HepG2 (cell line): ENCODE measurements around the gene TIMM10. TPM values are rescaled to one million over a fixed set of nuclear protein-coding genes. Genes with fewer than 3 reads are reported as not detected.

Experiments
- ATF3 ChIP-seq: sonication (generic); formaldehyde crosslinking; IDR thresholded peaks from 2 replicates; pipeline ENCODE4 v1.4.0; 2020; ENCODE audit warnings: missing genetic modification reagents
- HMG20B ChIP-seq: conservative IDR thresholded peaks from 2 replicates; pipeline ENCODE4 v1.6.1; 2016; ENCODE audit warnings: missing genetic modification reagents, missing compliant biosample characterization
- HNF1A ChIP-seq, 2 experiments: sonication (generic) in 1 of 2; formaldehyde crosslinking in 1 of 2; IDR thresholded peaks; 2 replicates each; pipeline versions ENCODE4 v1.4.0 to v1.6.1; 2016 to 2020; ENCODE audit warnings: borderline replicate concordance in 1 of 2, low read depth in 1 of 2, mild to moderate bottlenecking in 1 of 2, missing genetic modification reagents in 1 of 2
- LCORL ChIP-seq, 2 experiments: fragments of 450-650 bp in 1 of 2; sonication (generic) in 1 of 2; formaldehyde crosslinking in 1 of 2; IDR thresholded peaks; 2 replicates each; pipeline versions ENCODE4 v1.5.0 to v1.6.1; 2017 to 2020; ENCODE audit warnings: antibody characterized with exemption in 1 of 2, missing genetic modification reagents in 1 of 2
- MXD4 ChIP-seq: IDR thresholded peaks from 2 replicates; pipeline ENCODE4 v1.6.1; 2016; ENCODE audit warnings: mild to moderate bottlenecking, missing biosample characterization, missing genetic modification reagents
- PPARG ChIP-seq: conservative IDR thresholded peaks from 2 replicates; pipeline ENCODE4 v1.6.1; 2016; ENCODE audit warnings: missing biosample characterization, missing genetic modification reagents
- TGIF2 ChIP-seq: IDR thresholded peaks from 2 replicates; pipeline ENCODE4 v1.6.1; 2016; ENCODE audit warnings: control low read depth, missing compliant biosample characterization
- ZMYM2 ChIP-seq: sonication (generic); formaldehyde crosslinking; IDR thresholded peaks from 2 replicates; pipeline ENCODE4 v1.8.0; 2022; ENCODE audit warnings: mild to moderate bottlenecking, missing genetic modification reagents
- ZNF10 ChIP-seq: sonication (generic); formaldehyde crosslinking; IDR thresholded peaks from 2 replicates; pipeline ENCODE4 v1.4.0; 2020; ENCODE audit warnings: mild to moderate bottlenecking, low read depth, missing genetic modification reagents, borderline replicate concordance
- ZNF101 ChIP-seq: sonication (generic); formaldehyde crosslinking; IDR thresholded peaks from 2 replicates; pipeline ENCODE4 v1.4.0; 2020; ENCODE audit warnings: mild to moderate bottlenecking, low read depth, missing genetic modification reagents, borderline replicate concordance
- ZNF207 ChIP-seq: fragments of 450-650 bp; IDR thresholded peaks from 2 replicates; pipeline ENCODE4 v1.6.1; 2016; ENCODE audit warnings: antibody characterized with exemption, borderline replicate concordance
- ZNF253 ChIP-seq: sonication (generic); formaldehyde crosslinking; IDR thresholded peaks from 2 replicates; pipeline ENCODE4 v1.8.0; 2022; ENCODE audit warnings: mild to moderate bottlenecking, missing genetic modification reagents, borderline replicate concordance
- ZNF260 ChIP-seq: sonication (generic); formaldehyde crosslinking; IDR thresholded peaks from 2 replicates; pipeline ENCODE4 v1.4.0; 2020; ENCODE audit warnings: missing genetic modification reagents, low read depth, mild to moderate bottlenecking, borderline replicate concordance
- polyA plus RNA-seq, 8 experiments: library from polyadenylated mRNA; depleted of rRNA in 3 of 8; stranded (reverse) in 7 of 8; unstranded in 1 of 8; fragments of >200 nt; fragmentation: Illumina TruSeq in 4 of 8; extraction: Trizol in 4 of 8; gene quantifications; 2 replicates each; pipeline versions ENCODE4 v1.2.1 to v1.2.3, GENCODE V29; 2011 to 2016; ENCODE audit warnings: low read depth in 4 of 8, missing spikeins in 1 of 8, mixed read lengths in 1 of 8; ENCODE audit not compliant: insufficient read depth in 1 of 8
- total RNA-seq, 5 experiments: library from RNA; depleted of rRNA; stranded (reverse); fragments of >200 nt; fragmentation: Illumina TruSeq; extraction: Trizol; gene quantifications; 2 replicates each; pipeline ENCODE4 v1.2.3, GENCODE V29; 2016; ENCODE audit warnings: low read depth in 1 of 5
- TF ChIP-seq, protein P1 (sequence below): sonication (generic); formaldehyde crosslinking; IDR thresholded peaks from 2 replicates; pipeline ENCODE4 v1.4.0; 2020; ENCODE audit warnings: low read depth, missing genetic modification reagents
- TF ChIP-seq, protein P2 (sequence below): IDR thresholded peaks from 2 replicates; pipeline ENCODE4 v1.6.1; 2012; ENCODE audit warnings: low read length, improper control_type of control experiment
- TF ChIP-seq, protein P3 (sequence below): sonication (generic); formaldehyde crosslinking; IDR thresholded peaks from 2 replicates; pipeline ENCODE4 v1.8.0; 2022; ENCODE audit warnings: mild to moderate bottlenecking, missing genetic modification reagents, moderate library complexity

TIMM10 gene
- total and polyA plus RNA-seq, 2 of the 13 experiments (the other 11 are each of a cell fraction or from before 2014, with no cell fraction given), result 67.8 to 82.2 TPM

GRCh38 chr11:57530215-57530595 lies 349 bp downstream of the TIMM10 start (continued):
- TF ChIP-seq TGIF2 (no peak), MXD4 (CRISPR knock-in tag) (no peak), ZNF101 (CRISPR knock-in tag) (no peak), PPARG (CRISPR knock-in tag) (no peak), ZNF207 (no peak), ZNF10 (CRISPR knock-in tag) (no peak), ZNF253 (CRISPR knock-in tag) (no peak), ZNF260 (no peak), HMG20B (CRISPR knock-in tag) (no peak), HNF1A (IDR thresholded peaks at IDR 0.05; ENCODE audit: low read depth) (no peak), HNF1A (CRISPR knock-in tag; IDR thresholded peaks at IDR 0.05; ENCODE audit: borderline replicate concordance) (no peak), ZMYM2 (no peak), LCORL (IDR thresholded peaks at IDR 0.05) (no peak), LCORL (CRISPR knock-in tag; IDR thresholded peaks at IDR 0.05) (no peak), ATF3 (no peak)
- TF ChIP-seq, protein P1, sequence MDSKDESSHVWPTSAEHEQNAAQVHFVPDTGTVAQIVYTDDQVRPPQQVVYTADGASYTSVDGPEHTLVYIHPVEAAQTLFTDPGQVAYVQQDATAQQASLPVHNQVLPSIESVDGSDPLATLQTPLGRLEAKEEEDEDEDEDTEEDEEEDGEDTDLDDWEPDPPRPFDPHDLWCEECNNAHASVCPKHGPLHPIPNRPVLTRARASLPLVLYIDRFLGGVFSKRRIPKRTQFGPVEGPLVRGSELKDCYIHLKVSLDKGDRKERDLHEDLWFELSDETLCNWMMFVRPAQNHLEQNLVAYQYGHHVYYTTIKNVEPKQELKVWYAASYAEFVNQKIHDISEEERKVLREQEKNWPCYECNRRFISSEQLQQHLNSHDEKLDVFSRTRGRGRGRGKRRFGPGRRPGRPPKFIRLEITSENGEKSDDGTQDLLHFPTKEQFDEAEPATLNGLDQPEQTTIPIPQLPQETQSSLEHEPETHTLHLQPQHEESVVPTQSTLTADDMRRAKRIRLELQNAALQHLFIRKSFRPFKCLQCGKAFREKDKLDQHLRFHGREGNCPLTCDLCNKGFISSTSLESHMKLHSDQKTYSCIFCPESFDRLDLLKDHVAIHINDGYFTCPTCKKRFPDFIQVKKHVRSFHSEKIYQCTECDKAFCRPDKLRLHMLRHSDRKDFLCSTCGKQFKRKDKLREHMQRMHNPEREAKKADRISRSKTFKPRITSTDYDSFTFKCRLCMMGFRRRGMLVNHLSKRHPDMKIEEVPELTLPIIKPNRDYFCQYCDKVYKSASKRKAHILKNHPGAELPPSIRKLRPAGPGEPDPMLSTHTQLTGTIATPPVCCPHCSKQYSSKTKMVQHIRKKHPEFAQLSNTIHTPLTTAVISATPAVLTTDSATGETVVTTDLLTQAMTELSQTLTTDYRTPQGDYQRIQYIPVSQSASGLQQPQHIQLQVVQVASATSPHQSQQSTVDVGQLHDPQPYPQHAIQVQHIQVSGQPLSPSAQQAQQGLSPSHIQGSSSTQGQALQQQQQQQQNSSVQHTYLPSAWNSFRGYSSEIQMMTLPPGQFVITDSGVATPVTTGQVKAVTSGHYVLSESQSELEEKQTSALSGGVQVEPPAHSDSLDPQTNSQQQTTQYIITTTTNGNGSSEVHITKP (CRISPR knock-in tag), result no peak
- TF ChIP-seq, protein P2, sequence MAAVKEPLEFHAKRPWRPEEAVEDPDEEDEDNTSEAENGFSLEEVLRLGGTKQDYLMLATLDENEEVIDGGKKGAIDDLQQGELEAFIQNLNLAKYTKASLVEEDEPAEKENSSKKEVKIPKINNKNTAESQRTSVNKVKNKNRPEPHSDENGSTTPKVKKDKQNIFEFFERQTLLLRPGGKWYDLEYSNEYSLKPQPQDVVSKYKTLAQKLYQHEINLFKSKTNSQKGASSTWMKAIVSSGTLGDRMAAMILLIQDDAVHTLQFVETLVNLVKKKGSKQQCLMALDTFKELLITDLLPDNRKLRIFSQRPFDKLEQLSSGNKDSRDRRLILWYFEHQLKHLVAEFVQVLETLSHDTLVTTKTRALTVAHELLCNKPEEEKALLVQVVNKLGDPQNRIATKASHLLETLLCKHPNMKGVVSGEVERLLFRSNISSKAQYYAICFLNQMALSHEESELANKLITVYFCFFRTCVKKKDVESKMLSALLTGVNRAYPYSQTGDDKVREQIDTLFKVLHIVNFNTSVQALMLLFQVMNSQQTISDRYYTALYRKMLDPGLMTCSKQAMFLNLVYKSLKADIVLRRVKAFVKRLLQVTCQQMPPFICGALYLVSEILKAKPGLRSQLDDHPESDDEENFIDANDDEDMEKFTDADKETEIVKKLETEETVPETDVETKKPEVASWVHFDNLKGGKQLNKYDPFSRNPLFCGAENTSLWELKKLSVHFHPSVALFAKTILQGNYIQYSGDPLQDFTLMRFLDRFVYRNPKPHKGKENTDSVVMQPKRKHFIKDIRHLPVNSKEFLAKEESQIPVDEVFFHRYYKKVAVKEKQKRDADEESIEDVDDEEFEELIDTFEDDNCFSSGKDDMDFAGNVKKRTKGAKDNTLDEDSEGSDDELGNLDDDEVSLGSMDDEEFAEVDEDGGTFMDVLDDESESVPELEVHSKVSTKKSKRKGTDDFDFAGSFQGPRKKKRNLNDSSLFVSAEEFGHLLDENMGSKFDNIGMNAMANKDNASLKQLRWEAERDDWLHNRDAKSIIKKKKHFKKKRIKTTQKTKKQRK, result no peak
- TF ChIP-seq, protein P3, sequence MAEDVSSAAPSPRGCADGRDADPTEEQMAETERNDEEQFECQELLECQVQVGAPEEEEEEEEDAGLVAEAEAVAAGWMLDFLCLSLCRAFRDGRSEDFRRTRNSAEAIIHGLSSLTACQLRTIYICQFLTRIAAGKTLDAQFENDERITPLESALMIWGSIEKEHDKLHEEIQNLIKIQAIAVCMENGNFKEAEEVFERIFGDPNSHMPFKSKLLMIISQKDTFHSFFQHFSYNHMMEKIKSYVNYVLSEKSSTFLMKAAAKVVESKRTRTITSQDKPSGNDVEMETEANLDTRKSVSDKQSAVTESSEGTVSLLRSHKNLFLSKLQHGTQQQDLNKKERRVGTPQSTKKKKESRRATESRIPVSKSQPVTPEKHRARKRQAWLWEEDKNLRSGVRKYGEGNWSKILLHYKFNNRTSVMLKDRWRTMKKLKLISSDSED (CRISPR knock-in tag), result no peak
